WI38 (cell line): ENCODE data around the gene DLK2.

Source experiments
- H3K4me3 ChIP-seq: 2 replicates; pipeline ENCODE4 v1.5.1; 2011; ENCODE audit warnings: low read depth, mild to moderate bottlenecking, control low read depth, low read length
- TF ChIP-seq, protein P1 (sequence below): IDR thresholded peaks from 2 replicates; pipeline ENCODE4 v1.5.1; 2012; ENCODE audit warnings: low read depth, mild to moderate bottlenecking, control low read depth, low read length

DLK2 gene

DNA sequence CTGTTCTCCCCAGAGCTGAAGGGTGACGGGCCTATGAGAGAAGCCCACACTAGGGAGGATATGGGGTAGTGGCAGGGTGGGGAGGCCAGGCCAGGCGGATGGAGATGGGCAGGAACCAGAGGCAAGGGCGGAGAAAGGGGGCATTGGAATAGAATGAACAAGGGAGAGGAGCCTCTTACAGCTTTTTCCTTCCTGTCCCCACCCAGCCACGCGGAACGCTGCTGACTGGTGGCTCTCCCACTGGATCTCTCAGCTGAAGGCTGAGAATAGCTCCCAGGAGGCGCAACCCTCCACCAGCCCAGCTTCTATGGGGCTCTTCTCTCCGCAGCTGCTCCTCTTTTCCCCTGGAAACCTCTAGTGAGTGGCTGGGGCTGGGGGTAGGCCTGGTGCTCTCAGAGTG lies 10.8 kb downstream of the DLK2 start:
- H3K4me3 ChIP-seq: no peak overlapping the region
- TF ChIP-seq, protein P1, sequence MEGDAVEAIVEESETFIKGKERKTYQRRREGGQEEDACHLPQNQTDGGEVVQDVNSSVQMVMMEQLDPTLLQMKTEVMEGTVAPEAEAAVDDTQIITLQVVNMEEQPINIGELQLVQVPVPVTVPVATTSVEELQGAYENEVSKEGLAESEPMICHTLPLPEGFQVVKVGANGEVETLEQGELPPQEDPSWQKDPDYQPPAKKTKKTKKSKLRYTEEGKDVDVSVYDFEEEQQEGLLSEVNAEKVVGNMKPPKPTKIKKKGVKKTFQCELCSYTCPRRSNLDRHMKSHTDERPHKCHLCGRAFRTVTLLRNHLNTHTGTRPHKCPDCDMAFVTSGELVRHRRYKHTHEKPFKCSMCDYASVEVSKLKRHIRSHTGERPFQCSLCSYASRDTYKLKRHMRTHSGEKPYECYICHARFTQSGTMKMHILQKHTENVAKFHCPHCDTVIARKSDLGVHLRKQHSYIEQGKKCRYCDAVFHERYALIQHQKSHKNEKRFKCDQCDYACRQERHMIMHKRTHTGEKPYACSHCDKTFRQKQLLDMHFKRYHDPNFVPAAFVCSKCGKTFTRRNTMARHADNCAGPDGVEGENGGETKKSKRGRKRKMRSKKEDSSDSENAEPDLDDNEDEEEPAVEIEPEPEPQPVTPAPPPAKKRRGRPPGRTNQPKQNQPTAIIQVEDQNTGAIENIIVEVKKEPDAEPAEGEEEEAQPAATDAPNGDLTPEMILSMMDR: no peak

DNA sequence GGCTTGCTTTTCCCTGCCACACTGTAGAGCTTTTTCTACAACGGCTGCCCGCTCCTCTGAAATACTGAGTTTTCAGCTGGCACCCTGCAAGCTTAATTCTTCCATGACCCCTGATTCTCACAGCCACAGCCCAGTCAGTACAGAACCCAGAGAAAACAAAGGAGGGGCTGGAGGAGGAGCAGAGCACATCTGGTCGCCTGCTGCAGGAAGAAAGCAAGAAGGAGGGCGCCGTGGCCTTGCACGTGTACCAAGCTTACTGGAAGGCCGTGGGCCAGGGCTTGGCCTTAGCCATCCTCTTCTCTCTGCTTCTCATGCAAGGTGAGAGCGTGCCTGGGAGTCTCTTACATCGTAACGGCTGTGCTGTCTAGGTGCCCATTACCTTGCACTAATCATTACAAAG lies 11.3 kb downstream of the DLK2 start:
- TF ChIP-seq, protein P1: no peak

GRCh38 chr6:43442935-43443334 lies 12.4 kb downstream of the DLK2 start:
- TF ChIP-seq, protein P1: no peak

More for the DNA sequence above, 11.3 kb downstream of the DLK2 start:
- H3K4me3 ChIP-seq: no peak overlapping the region

GRCh38 chr6:43437700-43438099 lies 17.6 kb downstream of the DLK2 start:
- TF ChIP-seq, protein P1: no peak
- no peak overlapping the region for H3K4me3 ChIP-seq

More at GRCh38 chr6:43442935-43443334, 12.4 kb downstream of the DLK2 start:
- H3K4me3 ChIP-seq: no peak overlapping the region

GRCh38 chr6:43436577-43437282 lies 18.6 kb downstream of the DLK2 start:
- H3K4me3 ChIP-seq: no peak overlapping the region
- TF ChIP-seq, protein P1: no peak

GRCh38 chr6:43435682-43436437 lies 19.5 kb downstream of the DLK2 start:
- no peak overlapping the region for H3K4me3 ChIP-seq
- TF ChIP-seq, protein P1: no peak

DNA sequence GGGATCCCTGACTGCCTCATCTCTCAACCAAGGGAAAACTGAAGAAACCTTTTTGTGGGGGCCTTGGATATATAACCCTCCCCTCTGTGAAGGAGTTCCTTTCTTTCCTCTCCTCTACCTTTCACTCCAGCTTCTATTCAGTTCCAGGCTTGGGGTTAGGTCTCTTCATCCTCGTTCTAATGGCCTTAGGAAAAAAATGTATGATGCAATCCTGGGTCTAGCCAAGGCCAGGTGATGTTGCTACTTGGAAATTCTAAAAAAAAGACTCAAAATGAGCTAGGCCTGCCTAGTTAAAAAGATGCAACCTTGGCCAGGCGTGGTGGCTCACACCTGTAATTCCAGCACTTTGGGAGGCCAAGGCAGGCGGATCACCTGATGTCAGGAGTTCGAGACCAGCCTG lies 20.4 kb downstream of the DLK2 start:
- H3K4me3 ChIP-seq: no peak overlapping the region
- TF ChIP-seq, protein P1: no peak
